ENCODE results near the gene HSH2D.

- TF ChIP-seq GATA3 (IDR thresholded peaks at IDR 0.05; ENCODE audit: low read depth, low read length): no peak
- TF ChIP-seq GATA2 (IDR thresholded peaks at IDR 0.05; ENCODE audit: low read depth, low read length): no peak
Observed at GRCh38 chr19:16175954-16176353, 32.5 kb downstream of the HSH2D start.

Measured in SH-SY5Y (cell line).